ENCODE data around the gene RTP1. TPM values are rescaled to one million over a fixed set of nuclear protein-coding genes. Genes with fewer than 3 reads are reported as not detected.
"Not testable (repeated sequence)": the region's sequence is repeated elsewhere in the genome, so short reads cannot be mapped to it uniquely, and the experiment has no call there.

The RTP1 gene
- total RNA-seq, 2 donors from 2014 or later, result not detected

- Mint-ChIP-seq H3K27me3 (no peaks in the 10 kb centered on the region), H3K36me3 (ENCODE audit: low read depth) (no peaks in the 10 kb centered on the region), H3K27ac (no peak overlapping the region), H3K4me1 (no peaks in the 10 kb centered on the region), H3K4me3 (no peak overlapping the region)
- H3K9me3 ChIP-seq (ENCODE audit: control insufficient read depth, low read length, poor library complexity, severe bottlenecking), result no peaks in the 10 kb centered on the region
- no peak for DNase-seq
- no peak for ATAC-seq
Observed at GRCh38 chr3:187236962-187237361, 39.7 kb downstream of the RTP1 start.

DNA sequence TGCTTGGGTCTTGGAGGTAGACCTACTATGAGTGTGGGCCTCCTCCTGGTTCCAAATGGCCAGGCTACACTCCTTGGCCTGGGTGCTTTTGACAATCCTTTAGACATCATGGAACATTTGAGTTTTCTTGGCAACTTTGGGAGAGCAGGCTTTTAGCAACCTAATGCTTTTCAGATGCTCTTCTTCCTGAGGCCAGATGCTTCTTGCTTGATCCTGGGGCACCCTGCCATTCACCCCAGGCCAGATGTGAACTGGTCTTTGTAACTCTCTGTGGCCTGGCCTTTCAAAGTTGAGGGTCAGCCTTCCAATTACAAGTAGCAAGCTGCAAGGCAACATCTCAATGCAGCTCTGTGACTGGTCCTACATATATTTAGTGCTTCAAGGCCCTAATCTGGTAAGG is 40.5 kb downstream of the RTP1 start:
- no peak overlapping the region for H3K27ac Mint-ChIP-seq

GRCh38 chr3:187238239-187238638 is 41.0 kb downstream of the RTP1 start:
- ATAC-seq (no peak), DNase-seq (no peak)
- no peaks in the 10 kb centered on the region for H3K27me3 Mint-ChIP-seq
- no peaks in the 10 kb centered on the region for H3K4me1 Mint-ChIP-seq
- no peaks in the 10 kb centered on the region for H3K9me3 ChIP-seq (ENCODE audit: control insufficient read depth, low read length, poor library complexity, severe bottlenecking)
- H3K4me3 Mint-ChIP-seq, result no peak overlapping the region
- no peaks in the 10 kb centered on the region for H3K36me3 Mint-ChIP-seq (ENCODE audit: low read depth)
- H3K27ac Mint-ChIP-seq, result no peak overlapping the region

More for the DNA sequence above, 40.5 kb downstream of the RTP1 start:
- no peaks in the 10 kb centered on the region for H3K9me3 ChIP-seq (ENCODE audit: control insufficient read depth, low read length, poor library complexity, severe bottlenecking)
- ATAC-seq, result no peak
- Mint-ChIP-seq H3K4me1 (no peaks in the 10 kb centered on the region), H3K36me3 (ENCODE audit: low read depth) (no peaks in the 10 kb centered on the region), H3K4me3 (no peak overlapping the region), H3K27me3 (no peaks in the 10 kb centered on the region)
- DNase-seq, result no peak

- not testable (repeated sequence) for H3K4me3 Mint-ChIP-seq; H3K4me1 Mint-ChIP-seq; H3K9me3 ChIP-seq (ENCODE audit: control insufficient read depth, low read length, poor library complexity, severe bottlenecking); H3K36me3 Mint-ChIP-seq (ENCODE audit: low read depth); ATAC-seq; H3K27ac Mint-ChIP-seq; DNase-seq; H3K27me3 Mint-ChIP-seq
Observed at GRCh38 chr3:187238835-187239234, 41.5 kb downstream of the RTP1 start.

DNA sequence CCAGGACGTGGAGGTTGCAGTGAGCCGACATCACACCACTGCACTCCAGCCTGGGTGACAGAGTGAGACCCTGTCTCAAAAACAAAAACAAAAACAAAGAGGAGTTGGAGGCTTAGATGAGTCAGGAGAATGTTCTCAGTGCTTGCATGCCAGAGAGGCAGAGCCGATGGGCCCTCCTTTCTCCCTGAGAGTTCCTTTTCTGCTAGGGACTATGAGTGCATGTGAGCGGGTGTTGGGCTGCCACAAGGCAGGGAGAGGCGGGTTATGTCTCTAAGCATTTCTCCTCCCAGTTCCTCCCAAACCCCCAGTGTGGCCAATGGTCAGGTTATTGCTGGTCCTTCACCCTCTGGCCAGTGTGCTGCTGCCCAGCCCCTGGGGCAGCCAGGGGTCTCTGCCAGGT is 45.1 kb downstream of the RTP1 start:
- H3K27me3 Mint-ChIP-seq, result peaks cover 6% of the 10 kb centered on the region

DNA sequence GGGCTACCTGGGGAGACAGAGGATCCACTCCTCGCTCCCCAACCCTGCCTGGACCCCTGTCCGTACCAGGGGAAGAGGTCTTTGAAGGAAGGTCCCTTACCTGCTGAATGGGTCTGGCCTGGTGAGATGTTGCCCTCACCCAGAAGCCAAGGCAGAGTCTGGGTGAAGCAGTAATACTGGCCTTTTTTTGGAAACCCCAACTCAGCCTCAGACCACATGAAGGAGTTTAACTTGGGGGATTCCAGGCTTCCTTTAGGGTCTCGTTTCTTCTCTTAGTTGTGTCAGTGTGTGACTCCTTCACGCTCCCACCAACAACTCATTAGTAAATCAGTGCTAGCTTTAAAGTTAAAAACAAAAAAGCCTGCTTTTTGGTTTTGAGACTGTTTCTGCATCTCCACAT is 45.6 kb downstream of the RTP1 start:
- H3K4me3 Mint-ChIP-seq, result no peak overlapping the region
- H3K4me1 Mint-ChIP-seq, result peaks cover 7% of the 10 kb centered on the region
- ATAC-seq (no peak), DNase-seq (no peak)
- H3K27ac Mint-ChIP-seq, result no peak overlapping the region
- peaks cover 2% of the 10 kb centered on the region for H3K36me3 Mint-ChIP-seq (ENCODE audit: low read depth)
- peaks cover 6% of the 10 kb centered on the region for H3K27me3 Mint-ChIP-seq
- no peaks in the 10 kb centered on the region for H3K9me3 ChIP-seq (ENCODE audit: control insufficient read depth, low read length, poor library complexity, severe bottlenecking)

More for the DNA sequence above, 45.1 kb downstream of the RTP1 start:
- Mint-ChIP-seq H3K4me3 (no peak overlapping the region), H3K27ac (no peak overlapping the region), H3K4me1 (peaks cover 4% of the 10 kb centered on the region), H3K36me3 (ENCODE audit: low read depth) (peaks cover 2% of the 10 kb centered on the region)
- ATAC-seq (no peak), DNase-seq (no peak)
- H3K9me3 ChIP-seq (ENCODE audit: control insufficient read depth, low read length, poor library complexity, severe bottlenecking), result no peaks in the 10 kb centered on the region

- Mint-ChIP-seq H3K36me3 (ENCODE audit: low read depth) (peaks cover 2% of the 10 kb centered on the region), H3K27me3 (peaks cover 10% of the 10 kb centered on the region), H3K4me1 (peaks cover 12% of the 10 kb centered on the region), H3K4me3 (no peak overlapping the region), H3K27ac (no peak overlapping the region)
- DNase-seq (no peak), ATAC-seq (no peak)
- no peaks in the 10 kb centered on the region for H3K9me3 ChIP-seq (ENCODE audit: control insufficient read depth, low read length, poor library complexity, severe bottlenecking)
Observed at GRCh38 chr3:187243933-187244524, 46.7 kb downstream of the RTP1 start.

DNA sequence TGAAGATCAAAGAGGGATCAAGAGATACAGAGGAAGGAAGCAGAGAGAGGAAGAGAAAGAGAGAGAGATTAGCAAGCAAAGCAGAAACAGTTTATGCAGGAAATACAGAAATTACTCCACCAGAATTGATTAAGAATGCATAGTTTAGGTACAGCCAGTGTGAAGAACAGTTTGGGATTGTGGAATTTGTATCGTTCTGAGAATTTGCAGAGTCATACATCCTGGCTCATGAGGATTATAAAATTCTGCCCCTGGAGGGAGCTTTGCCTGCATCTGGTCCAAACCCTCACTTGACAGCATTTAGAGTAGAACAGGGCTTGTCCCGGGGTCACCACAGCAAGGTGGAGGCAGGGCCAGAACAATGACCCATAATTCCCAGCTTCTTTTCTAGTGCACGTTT is 50.1 kb downstream of the RTP1 start:
- no peak overlapping the region for H3K27ac Mint-ChIP-seq
- peaks cover 2% of the 10 kb centered on the region for H3K36me3 Mint-ChIP-seq (ENCODE audit: low read depth)
- H3K4me1 Mint-ChIP-seq, result peaks cover 12% of the 10 kb centered on the region
- ATAC-seq, result no peak
- peaks cover 15% of the 10 kb centered on the region for H3K27me3 Mint-ChIP-seq
- H3K9me3 ChIP-seq (ENCODE audit: control insufficient read depth, low read length, poor library complexity, severe bottlenecking), result no peaks in the 10 kb centered on the region
- no peak for DNase-seq
- peak overlapping the region; percentile 57 for H3K4me3 Mint-ChIP-seq

Other genes starting within 250 kb of the RTP1 start
- 1 to 10 TPM; 2.2 to 5.8 TPM for gene RPL39L, start 58.0 kb upstream of the RTP1 start, total RNA-seq
- gene MASP1, start 94.3 kb downstream of the RTP1 start, total RNA-seq, result under 1 TPM in 1 of 2 donors, not detected in 1; 0.44 TPM
- 1 to 10 TPM; 1.7 to 2.4 TPM for gene RTP4, start 170.9 kb downstream of the RTP1 start, total RNA-seq

Measured in T-helper 17 cell (primary cell).